AG09309 (cell line): ENCODE results near the gene VAMP2.

ENCODE experiments used
- DNase-seq: peaks from one replicate; pipeline ENCODE4 v3.0.0-alpha.2; 2010; ENCODE audit warnings: low read depth
- H3K4me3 ChIP-seq: 2 replicates; pipeline ENCODE4 v1.5.1; 2011; ENCODE audit warnings: mild to moderate bottlenecking, low read depth, low read length, moderate library complexity; ENCODE audit not compliant: control insufficient read depth
- CTCF ChIP-seq: IDR thresholded peaks from 2 replicates; pipeline ENCODE4 v1.5.1; 2011; ENCODE audit warnings: mild to moderate bottlenecking, low read depth, low read length, inconsistent platforms; ENCODE audit not compliant: insufficient read depth, control insufficient read depth; ENCODE audit errors: missing control alignments

VAMP2 gene

GRCh38 chr17:8150194-8151119, 12.3 kb downstream of the VAMP2 start:
- H3K4me3 ChIP-seq = peak overlapping the region; percentile 75
- TF ChIP-seq CTCF = no peak

GRCh38 chr17:8149419-8150193, 13.1 kb downstream of the VAMP2 start:
- DNase-seq = no peak
- no peak for TF ChIP-seq CTCF
- no peak overlapping the region for H3K4me3 ChIP-seq

More at GRCh38 chr17:8150194-8151119, 12.3 kb downstream of the VAMP2 start:
- no peak for DNase-seq

- no peak overlapping the region for H3K4me3 ChIP-seq
- no peak for DNase-seq
- no peak for TF ChIP-seq CTCF
These were observed 14.2 kb downstream of the VAMP2 start for GRCh38 chr17:8148560-8148959.

DNA sequence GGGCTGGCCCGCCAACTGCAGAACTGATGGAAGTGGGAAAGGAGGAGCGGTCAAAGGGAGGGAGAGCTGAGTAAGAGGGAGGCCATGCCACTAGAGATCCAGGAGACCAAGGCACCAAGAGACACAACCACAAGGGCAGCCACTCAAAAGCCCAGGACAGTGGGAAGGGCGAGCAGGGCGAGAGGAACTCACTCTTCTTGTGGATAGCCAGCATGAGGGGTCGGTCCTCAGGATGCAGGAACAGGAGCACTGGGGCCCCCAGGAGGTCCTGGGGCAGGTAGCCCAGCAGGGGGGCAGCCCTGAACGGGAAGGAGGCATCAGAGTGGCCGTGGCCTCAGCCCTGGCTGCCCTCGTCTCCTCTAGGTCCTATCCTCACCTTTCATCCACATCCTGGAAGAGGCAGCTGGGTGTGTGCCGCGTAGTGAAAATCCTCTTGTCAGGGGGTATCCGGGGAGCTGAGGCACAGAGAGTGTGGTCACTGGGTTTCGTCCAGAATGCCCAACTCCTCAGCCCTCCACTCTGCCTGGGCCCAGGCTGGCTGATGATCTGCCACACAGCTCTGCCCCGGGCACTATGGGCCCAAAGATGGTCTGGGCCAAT, 14.8 kb downstream of the VAMP2 start:
- no peak for DNase-seq
- TF ChIP-seq CTCF = no peak
- no peak overlapping the region for H3K4me3 ChIP-seq

- DNase-seq = no peak
- TF ChIP-seq CTCF = no peak
- no peak overlapping the region for H3K4me3 ChIP-seq
These were observed 15.5 kb downstream of the VAMP2 start for GRCh38 chr17:8147141-8147804.
